GM19238 (cell line): Measurements from ENCODE around the gene NRXN2.

Experiments used
- DNase-seq: peaks from one replicate; pipeline ENCODE4 v3.0.0; 2011; ENCODE audit warnings: low spot score; ENCODE audit not compliant: insufficient read length

NRXN2 gene

GRCh38 chr11:64744544-64745188 lies 21.7 kb upstream of the NRXN2 start:
- DNase-seq = peak; percentile 48

- DNase-seq = peak; percentile 53
Measured at GRCh38 chr11:64743591-64744543, 20.9 kb upstream of the NRXN2 start, which contains the start of gene RASGRP2. TSS of gene RASGRP2 (minus strand) at chr11:64744142. CDS start at chr11:64742866, 1,276 bp downstream.

- DNase-seq = peak; percentile 85
Measured at GRCh38 chr11:64742889-64743590, 20.0 kb upstream of the NRXN2 start.

- DNase-seq = peak; percentile 56
Measured at GRCh38 chr11:64742087-64742888, 19.3 kb upstream of the NRXN2 start.

GRCh38 chr11:64741375-64742086 lies 18.5 kb upstream of the NRXN2 start:
- DNase-seq = no peak

GRCh38 chr11:64739871-64740270 lies 16.9 kb upstream of the NRXN2 start:
- no peak for DNase-seq

GRCh38 chr11:64736654-64737053 lies 13.7 kb upstream of the NRXN2 start:
- no peak for DNase-seq

- DNase-seq = no peak
Measured at GRCh38 chr11:64735725-64736259, 12.8 kb upstream of the NRXN2 start.

- DNase-seq = no peak
Measured at GRCh38 chr11:64734811-64735724, 12.1 kb upstream of the NRXN2 start.

GRCh38 chr11:64731601-64732000 lies 8.6 kb upstream of the NRXN2 start:
- no peak for DNase-seq

GRCh38 chr11:64729851-64730382 lies 6.9 kb upstream of the NRXN2 start:
- DNase-seq = no peak

- no peak for DNase-seq
Measured at GRCh38 chr11:64728757-64729365, 5.9 kb upstream of the NRXN2 start.

- no peak for DNase-seq
Measured at GRCh38 chr11:64726867-64727530, 4.0 kb upstream of the NRXN2 start.

- no peak for DNase-seq
Measured at GRCh38 chr11:64726211-64726641, 3.2 kb upstream of the NRXN2 start.

- no peak for DNase-seq
Measured at GRCh38 chr11:64724863-64725532, 2.0 kb upstream of the NRXN2 start.

- DNase-seq = no peak
Measured at GRCh38 chr11:64723907-64724862, 1.2 kb upstream of the NRXN2 start.
